Ovary (tissue), 10 donors: ENCODE measurements around the gene RAI14. TPM values are rescaled to one million over a fixed set of nuclear protein-coding genes. Genes with fewer than 3 reads are reported as not detected.

Experiments used
- DNase-seq, 5 donors: peaks; one replicate each; pipeline ENCODE4 v3.0.0-alpha.2; 2019 to 2020
- H3K27ac ChIP-seq, 2 donors: fragments of 200-600 bp; one replicate each; pipeline versions ENCODE4 v1.5.1 to v1.8.0; 2019 to 2022
- H3K27me3 ChIP-seq: fragments of 200-600 bp; one replicate; pipeline ENCODE4 v1.8.0; 2022
- H3K36me3 ChIP-seq: fragments of 200-600 bp; sonication (generic); one replicate; pipeline ENCODE4 v1.5.1; 2019
- H3K4me1 ChIP-seq: one replicate; pipeline ENCODE4 v1.8.1; 2013; ENCODE audit warnings: mild to moderate bottlenecking, moderate library complexity; ENCODE audit not compliant: insufficient read depth
- H3K4me3 ChIP-seq: fragments of 200-600 bp; sonication (generic); one replicate; pipeline ENCODE4 v1.5.1; 2017
- H3K9me3 ChIP-seq, 2 donors: fragments of 200-600 bp in 1 of 2; sonication (generic) in 1 of 2; one replicate each; pipeline versions ENCODE4 v1.5.1 to v1.8.1; 2013 to 2019; ENCODE audit warnings: mild to moderate bottlenecking in 1 of 2, moderate library complexity in 1 of 2
- EP300 ChIP-seq: sonication (generic); formaldehyde crosslinking; IDR thresholded peaks from one replicate; pipeline ENCODE4 v1.6.1; 2017; ENCODE audit warnings: antibody characterized with exemption
- POLR2A ChIP-seq: fragments of 450-650 bp; IDR thresholded peaks from one replicate; pipeline ENCODE4 v1.6.1; 2017; ENCODE audit warnings: antibody characterized with exemption, mild to moderate bottlenecking, moderate library complexity
- WGBS, 3 donors: extraction: QIAGEN DNeasy Blood & Tissue Kit in 1 of 3; methylation state at CpG; one replicate each; pipeline versions ENCODE4 v1.1.5 to v1.1.7; 2013 to 2017; 5-methylcytosine and 5-hydroxymethylcytosine counted together
- intact Hi-C, 4 donors: fragments of 100-400 bp; cut with DNase I; formaldehyde crosslinking; loops; one replicate each; pipeline versions ENCODE4 v1.11.0 to v1.15.1; 2022 to 2023
- long read RNA-seq, 3 donors: library from polyadenylated mRNA in 2 of 3; unstranded in 2 of 3; transcript quantifications; one replicate each; pipeline ENCODE4 v2.0.0 and lab custom pipeline, GENCODE V29; 2021 to 2026
- polyA plus RNA-seq, 2 donors: library from polyadenylated mRNA; stranded (reverse); fragments of 200-250 nt in 1 of 2; fragments of 350-450 nt in 1 of 2; fragmentation: Illumina TruSeq in 1 of 2; extraction: RNeasy Lipid Tissue Mini Kit (QIAGEN cat#74804) in 1 of 2; gene quantifications; one replicate each; pipeline ENCODE4 v1.2.3, GENCODE V29; 2013 to 2014
- total RNA-seq, 7 donors: library from RNA; depleted of rRNA in 2 of 7; stranded (reverse); fragments of >200 nt in 2 of 7; fragmentation: NEBNext Ultra II Directional in 3 of 7; extraction: Animal tissue kit (Norgen Biotek cat#: 25700) in 3 of 7; gene quantifications; one replicate each; pipeline versions ENCODE4 v1.1.0 to v1.2.4, GENCODE V29; 2016 to 2023
- TF ChIP-seq, protein P1 (sequence below), 3 donors: fragments of 450-650 bp in 2 of 3; fragments of 200-600 bp in 1 of 3; IDR thresholded peaks; one replicate each; pipeline versions ENCODE4 v1.5.1 to v1.8.0; 2016 to 2022; ENCODE audit warnings: antibody characterized with exemption in 3 of 3, mild to moderate bottlenecking in 1 of 3
- donor health status: DM: no; HTN: no; CAD: no; lungs with moderate emphysema.
- donor health status: DM: no; HTN: no; CAD: no.
- donor health status: Bipolar disorder and iron deficiency.
- donor health status: DM: yes; HTN: yes; CAD: no.
- donor health status: DM: no; HTN: no; CAD: no.
- donor health status: DM: yes; HTN: yes; CAD: no.

RAI14 gene
- 10 to 100 TPM; 15.4 to 36.1 (median 27.9) TPM for total RNA-seq
- 10 to 100 TPM in 1 of 2 donors, 1 to 10 TPM in 1; 8.2 to 24.6 TPM for polyA plus RNA-seq
- long read RNA-seq, donor 1, partial matches to known transcripts = 76 of 88 reads
- long read RNA-seq, donor 1, other reads (novel, unspliced or antisense) = 10 of 88 reads
- long read RNA-seq, donor 2, full-length matches to known transcripts = 3 of 3 reads
- long read RNA-seq, donor 2, partial matches to known transcripts = 0 of 3 reads
- long read RNA-seq, donor 2, other reads (novel, unspliced or antisense) = 0 of 3 reads
- long read RNA-seq, donor 3, full-length matches to known transcripts = 37 of 46 reads
- long read RNA-seq, donor 3, partial matches to known transcripts = 4 of 46 reads
- long read RNA-seq, donor 3, other reads (novel, unspliced or antisense) = 5 of 46 reads

DNA sequence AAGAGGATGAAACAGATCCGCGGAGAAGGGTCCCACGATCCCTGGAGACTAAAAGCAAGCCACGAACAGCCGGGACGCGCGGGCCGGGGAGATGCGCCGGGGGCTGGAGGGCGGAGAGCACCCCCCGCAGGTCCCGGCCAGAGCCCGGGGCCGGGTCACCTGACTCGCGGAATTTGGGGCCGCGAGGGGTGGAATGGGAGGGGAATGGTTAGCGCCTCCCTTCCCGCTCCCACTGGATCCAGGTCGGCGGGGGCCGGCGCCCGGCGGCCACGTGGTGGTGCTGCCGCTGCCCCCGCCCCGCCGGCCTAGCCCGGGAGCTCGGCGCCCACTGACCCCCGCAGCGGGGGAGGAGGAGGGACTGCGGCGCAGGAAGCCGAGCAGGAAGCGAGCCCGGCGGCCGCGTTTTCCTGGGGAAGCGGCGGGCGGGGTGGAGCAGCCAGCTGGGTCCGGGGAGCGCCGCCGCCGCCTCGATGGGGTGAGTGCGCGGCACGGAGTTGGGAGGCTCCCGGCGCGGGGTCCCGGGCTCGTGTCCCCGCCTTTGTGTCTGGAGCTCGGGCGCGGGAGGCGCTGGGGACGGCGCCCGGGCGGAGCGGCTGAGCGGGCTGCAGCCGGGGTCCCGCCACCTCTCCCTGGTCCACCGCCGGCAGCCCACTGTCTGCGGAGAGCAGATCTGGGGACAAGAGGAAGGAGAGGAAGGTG, at the start of gene RAI14:
TSS of gene RAI14 (plus strand) at position 328 of the 699 bp plus-strand sequence. CDS start 30,592 bp downstream, outside the sequence.
- TF ChIP-seq EP300 (no peak), POLR2A (peak; percentile 33)
- TF ChIP-seq, protein P1, sequence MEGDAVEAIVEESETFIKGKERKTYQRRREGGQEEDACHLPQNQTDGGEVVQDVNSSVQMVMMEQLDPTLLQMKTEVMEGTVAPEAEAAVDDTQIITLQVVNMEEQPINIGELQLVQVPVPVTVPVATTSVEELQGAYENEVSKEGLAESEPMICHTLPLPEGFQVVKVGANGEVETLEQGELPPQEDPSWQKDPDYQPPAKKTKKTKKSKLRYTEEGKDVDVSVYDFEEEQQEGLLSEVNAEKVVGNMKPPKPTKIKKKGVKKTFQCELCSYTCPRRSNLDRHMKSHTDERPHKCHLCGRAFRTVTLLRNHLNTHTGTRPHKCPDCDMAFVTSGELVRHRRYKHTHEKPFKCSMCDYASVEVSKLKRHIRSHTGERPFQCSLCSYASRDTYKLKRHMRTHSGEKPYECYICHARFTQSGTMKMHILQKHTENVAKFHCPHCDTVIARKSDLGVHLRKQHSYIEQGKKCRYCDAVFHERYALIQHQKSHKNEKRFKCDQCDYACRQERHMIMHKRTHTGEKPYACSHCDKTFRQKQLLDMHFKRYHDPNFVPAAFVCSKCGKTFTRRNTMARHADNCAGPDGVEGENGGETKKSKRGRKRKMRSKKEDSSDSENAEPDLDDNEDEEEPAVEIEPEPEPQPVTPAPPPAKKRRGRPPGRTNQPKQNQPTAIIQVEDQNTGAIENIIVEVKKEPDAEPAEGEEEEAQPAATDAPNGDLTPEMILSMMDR (IDR thresholded peaks at IDR 0.05) = peak in 1 of 3 donors; percentile 13
- intact Hi-C loops = loop anchor here in 2 of 4 donors (10.0 kb wide), 1 partner anchor 179 kb away; the partner anchor contains the start of gene TTC23L (in 2 of the 2)
- peak; percentile 84 to 89 (median 85) for DNase-seq
- H3K4me1 ChIP-seq = no peaks in the 10 kb centered on the region
- no peaks in the 10 kb centered on the region for H3K36me3 ChIP-seq
- WGBS, 3 donors = 0 to 1% (median 0%) methylated on average over 52 to 79 of the region's 79 CpGs
- H3K27me3 ChIP-seq = no peaks in the 10 kb centered on the region
- peak within 1 kb of the TSS; percentile 73 to 87 for H3K27ac ChIP-seq
- peak within 1 kb of the TSS; percentile 81 for H3K4me3 ChIP-seq
- H3K9me3 ChIP-seq = no peaks in the 10 kb centered on the region

DNA sequence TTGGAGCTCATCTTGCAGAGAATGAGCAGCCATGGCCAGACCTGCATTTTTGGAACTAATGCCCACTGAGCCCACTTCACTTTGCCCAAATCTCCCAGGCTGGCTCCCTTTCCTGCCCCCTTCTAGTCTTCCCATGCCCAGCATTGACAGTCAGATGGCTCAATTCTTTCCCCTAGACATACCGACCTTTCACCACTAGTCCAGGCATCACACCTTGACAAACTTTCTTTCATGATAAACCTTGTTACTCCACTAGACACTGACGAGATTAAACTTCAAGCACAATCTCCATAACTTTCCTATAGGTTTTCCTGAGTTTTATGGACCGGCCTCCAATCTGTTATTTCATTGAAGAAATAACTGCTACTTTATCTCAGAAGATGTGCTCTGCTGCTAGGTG, 47.8 kb upstream of the RAI14 start:
- H3K36me3 ChIP-seq = no peaks in the 10 kb centered on the region
- intact Hi-C loops = loop anchor here in 1 of 4 donors (10.0 kb wide), 1 partner anchor 436 kb away; the partner anchor contains the start of gene AGXT2
- H3K9me3 ChIP-seq = no peaks in the 10 kb centered on the region
- no peaks in the 10 kb centered on the region for H3K27me3 ChIP-seq
- TF ChIP-seq POLR2A (no peak), EP300 (no peak)
- TF ChIP-seq, protein P1 (IDR thresholded peaks at IDR 0.05) = no peak
- WGBS, 3 donors = 75 to 88% (median 76%) methylated on average over 3 of the region's 3 CpGs
- H3K4me3 ChIP-seq = no peak overlapping the region
- H3K27ac ChIP-seq = no peak overlapping the region
- DNase-seq = no peak
- no peaks in the 10 kb centered on the region for H3K4me1 ChIP-seq

DNA sequence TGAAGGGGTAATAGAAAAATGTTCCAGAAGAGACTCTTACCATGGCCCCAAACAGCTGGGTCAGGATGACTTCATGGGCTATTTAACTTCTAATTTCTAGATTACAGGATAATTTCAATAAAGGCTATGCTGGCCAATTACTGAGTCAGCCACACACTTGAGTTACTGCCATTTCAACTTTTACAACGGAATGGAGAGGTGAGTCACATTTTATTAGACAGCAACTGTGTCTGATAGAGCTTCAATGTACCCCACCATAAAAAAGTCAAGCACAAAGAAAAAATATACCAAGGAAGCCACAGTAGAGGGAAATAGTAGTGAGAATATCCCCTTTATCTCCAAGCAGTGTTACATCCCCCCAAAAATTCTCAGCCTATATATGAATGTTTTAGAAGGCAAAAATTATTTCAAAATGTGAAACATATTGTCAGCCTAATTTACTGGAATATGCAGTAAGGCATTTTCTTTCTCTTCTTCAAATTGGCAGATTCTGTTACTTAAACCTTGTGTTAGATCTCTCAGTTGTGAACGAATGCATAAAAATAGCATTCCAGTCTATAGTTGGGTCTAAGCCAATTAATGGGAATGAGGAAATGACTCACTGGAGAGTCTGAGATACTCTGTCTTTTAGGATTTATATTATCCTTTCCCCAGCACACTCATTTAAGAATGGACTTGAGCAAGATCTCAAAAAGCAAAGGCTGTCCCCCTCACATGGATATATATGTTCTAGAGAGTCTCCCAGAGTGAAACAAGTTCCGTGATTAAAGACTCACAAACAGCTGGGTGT, 47.1 kb upstream of the RAI14 start:
- Histone ChIP-seq H3K27me3 (no peaks in the 10 kb centered on the region), H3K4me1 (no peaks in the 10 kb centered on the region), H3K36me3 (no peaks in the 10 kb centered on the region), H3K9me3 (no peaks in the 10 kb centered on the region), H3K27ac (no peak overlapping the region), H3K4me3 (no peak overlapping the region)
- DNase-seq = no peak
- WGBS, 3 donors = 10 to 18% (median 18%) methylated on average over 3 of the region's 3 CpGs
- no peak for TF ChIP-seq EP300
- TF ChIP-seq, protein P1 (IDR thresholded peaks at IDR 0.05) = no peak
- no peak for TF ChIP-seq POLR2A
- intact Hi-C loops = loop anchor here in 1 of 4 donors (10.0 kb wide), 1 partner anchor 436 kb away; the partner anchor contains the start of gene AGXT2

DNA sequence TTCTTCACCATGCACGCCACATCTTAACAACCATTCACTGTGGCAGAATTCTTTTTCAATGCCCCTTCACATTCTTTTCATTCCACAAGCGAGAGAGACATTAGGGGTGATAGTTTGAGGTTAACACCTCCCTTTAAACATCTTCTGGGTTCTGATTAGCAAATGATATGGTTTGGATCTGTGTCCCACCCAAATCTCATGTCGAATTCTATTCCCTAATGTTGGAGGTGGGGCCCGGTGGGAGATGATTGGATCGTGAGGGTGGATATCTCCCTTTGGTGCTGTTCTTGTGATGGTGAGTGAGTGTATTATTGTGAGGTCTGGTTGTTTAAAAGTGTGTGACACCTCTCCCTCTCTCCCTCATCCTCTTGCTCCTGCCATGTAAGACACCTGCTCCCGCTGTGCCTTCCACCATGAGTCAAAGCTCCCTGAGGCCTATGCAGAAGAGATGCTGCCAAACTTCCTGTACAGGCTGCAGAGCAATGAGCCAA, 46.1 kb upstream of the RAI14 start:
- H3K27me3 ChIP-seq = no peaks in the 10 kb centered on the region
- H3K27ac ChIP-seq = no peak overlapping the region
- H3K36me3 ChIP-seq = no peaks in the 10 kb centered on the region
- TF ChIP-seq POLR2A = no peak
- TF ChIP-seq EP300 = no peak
- TF ChIP-seq, protein P1 (IDR thresholded peaks at IDR 0.05) = no peak
- H3K9me3 ChIP-seq = no peaks in the 10 kb centered on the region
- H3K4me3 ChIP-seq = no peak overlapping the region
- 75 to 78% (median 76%) methylated on average over 6 of the region's 6 CpGs for WGBS, 3 donors
- DNase-seq = no peak
- intact Hi-C loops = loop anchor here in 1 of 4 donors (10.0 kb wide), 1 partner anchor 435 kb away; the partner anchor contains the start of gene AGXT2
- H3K4me1 ChIP-seq = no peaks in the 10 kb centered on the region
